Activated CD4-positive, alpha-beta T cell treated with anti-CD3 and anti-CD28 coated beads, Interleukin-2, amount 50 U/mL, for 1 hour (primary cell): ENCODE measurements around the gene TJP2.

Source experiments
- DNase-seq: peaks from one replicate; pipeline ENCODE4 v3.0.0-alpha.2; 2020

Gene TJP2

DNA sequence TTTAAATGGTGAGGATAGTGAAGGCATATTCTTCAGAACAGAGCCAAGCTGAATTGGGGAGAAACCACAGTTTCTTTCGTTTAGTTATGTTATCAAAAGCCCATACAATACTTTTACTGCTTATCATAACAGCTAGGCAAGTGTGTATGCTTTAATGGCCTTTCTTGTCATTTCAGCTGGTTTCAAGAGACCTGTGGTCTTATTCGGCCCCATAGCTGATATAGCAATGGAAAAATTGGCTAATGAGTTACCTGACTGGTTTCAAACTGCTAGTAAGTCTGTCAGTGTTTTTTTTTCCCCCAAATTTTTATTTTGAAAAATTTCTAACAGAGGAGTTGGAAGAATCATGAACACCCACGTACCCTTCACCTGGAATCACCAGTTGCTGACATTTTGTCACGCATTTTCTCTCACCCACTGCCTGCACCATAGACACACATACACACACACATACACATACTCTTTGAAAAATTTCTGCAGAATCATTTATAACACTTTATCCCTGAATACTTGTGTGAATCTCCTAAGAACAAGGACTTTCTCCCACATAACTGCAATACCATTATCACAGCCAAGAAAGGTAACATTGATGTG lies 63.7 kb downstream of the TJP2 start:
- DNase-seq, result no peak

DNA sequence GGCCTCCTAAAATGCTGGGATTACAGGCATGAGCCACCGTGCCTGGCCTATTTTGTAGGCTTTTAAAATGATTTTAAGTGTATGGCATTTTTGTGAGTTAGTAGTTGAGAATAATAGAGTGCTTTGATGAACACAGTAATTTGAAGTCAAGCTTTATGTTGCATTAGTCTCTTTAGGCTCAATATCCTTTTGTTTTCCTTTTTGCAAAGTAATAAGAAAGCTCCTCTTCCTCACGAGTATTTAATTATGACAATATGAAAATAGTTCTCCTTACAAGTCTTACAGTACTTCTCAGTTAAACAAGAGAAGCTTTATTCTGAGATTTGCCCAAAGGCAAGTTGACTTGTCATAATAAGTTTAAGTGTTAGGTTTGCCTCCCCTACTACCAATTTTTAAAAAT lies 69.0 kb downstream of the TJP2 start:
- DNase-seq, result no peak

DNA sequence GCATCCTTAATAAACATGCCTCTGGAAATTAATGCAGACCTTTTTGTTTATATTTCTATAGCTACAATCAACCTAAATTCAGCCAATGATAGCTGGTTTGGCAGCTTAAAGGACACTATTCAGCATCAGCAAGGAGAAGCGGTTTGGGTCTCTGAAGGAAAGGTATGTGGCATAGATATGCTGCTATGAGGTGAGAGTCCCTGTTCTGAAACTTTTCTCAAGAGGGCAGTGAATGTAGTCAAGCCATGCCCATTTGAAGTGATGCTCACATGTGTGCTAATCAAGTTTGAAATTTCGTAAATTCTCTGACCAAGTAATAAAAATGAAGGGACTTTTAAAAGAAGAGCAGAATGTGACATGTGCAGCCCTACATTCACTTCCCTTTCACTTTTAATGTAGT lies 72.6 kb downstream of the TJP2 start:
- DNase-seq, result no peak

DNA sequence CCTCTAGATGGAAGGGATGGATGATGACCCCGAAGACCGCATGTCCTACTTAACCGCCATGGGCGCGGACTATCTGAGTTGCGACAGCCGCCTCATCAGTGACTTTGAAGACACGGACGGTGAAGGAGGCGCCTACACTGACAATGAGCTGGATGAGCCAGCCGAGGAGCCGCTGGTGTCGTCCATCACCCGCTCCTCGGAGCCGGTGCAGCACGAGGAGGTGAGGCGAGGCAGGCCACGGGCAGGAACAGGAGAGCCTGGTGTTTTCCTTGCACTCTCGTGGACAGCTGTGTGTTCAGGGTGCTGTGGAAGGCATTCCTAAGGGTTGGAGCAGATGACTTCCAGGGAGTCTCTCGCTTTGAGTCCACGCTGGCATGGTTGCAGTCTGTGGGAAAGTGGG lies 73.9 kb downstream of the TJP2 start:
- DNase-seq, result no peak

DNA sequence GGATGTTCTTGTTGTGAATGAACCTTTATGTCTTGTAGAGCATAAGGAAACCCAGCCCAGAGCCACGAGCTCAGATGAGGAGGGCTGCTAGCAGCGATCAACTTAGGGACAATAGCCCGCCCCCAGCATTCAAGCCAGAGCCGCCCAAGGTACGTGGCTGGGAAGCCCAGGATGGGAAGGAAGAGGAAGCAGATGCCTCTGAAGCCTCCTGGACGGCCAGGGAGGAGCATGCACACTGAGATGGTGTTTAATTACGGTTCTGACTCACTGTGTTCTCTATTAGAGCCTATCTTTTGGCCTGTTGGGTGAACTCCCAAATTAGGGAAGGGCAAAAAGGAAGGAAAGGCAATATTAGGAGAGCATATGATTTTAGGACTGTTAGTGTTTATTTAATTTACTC lies 75.3 kb downstream of the TJP2 start:
- DNase-seq, result no peak

DNA sequence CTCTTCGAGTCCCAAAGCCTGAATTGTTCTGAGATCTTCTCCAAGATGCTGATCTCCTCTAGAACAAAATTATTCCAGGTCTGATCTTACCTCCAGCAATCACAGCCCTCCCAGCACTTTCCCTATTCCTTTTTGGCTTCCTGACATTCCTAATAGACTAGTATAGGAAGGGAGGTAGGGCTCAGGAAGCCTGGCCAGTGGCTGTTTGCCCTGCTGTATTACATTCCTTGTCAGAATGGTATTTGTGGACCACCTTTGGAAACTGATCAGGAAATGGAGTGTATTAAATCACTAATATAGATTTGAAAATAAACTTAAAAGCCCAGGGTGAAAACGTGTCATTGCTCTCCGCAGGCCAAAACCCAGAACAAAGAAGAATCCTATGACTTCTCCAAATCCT lies 76.6 kb downstream of the TJP2 start:
- no peak for DNase-seq

DNA sequence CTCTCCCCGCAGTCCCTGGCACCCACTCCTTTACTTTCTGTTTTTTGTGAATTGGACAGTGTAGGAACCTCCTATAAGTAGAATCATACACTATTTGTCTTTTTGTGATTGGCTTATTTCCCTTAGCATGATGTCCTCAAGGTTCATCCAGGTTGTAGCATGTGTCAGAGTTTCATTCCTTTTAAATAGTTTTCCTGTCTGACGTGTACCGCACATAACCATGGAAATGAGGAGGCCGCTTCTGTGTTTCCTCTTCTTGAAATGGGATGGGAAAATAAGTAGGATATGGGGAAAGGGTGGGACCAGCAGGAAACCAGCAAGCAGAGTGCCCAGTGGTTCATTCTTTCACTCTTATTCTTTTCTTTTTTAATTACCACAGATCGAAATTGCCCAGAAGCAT lies 78.4 kb downstream of the TJP2 start:
- DNase-seq, result no peak

DNA sequence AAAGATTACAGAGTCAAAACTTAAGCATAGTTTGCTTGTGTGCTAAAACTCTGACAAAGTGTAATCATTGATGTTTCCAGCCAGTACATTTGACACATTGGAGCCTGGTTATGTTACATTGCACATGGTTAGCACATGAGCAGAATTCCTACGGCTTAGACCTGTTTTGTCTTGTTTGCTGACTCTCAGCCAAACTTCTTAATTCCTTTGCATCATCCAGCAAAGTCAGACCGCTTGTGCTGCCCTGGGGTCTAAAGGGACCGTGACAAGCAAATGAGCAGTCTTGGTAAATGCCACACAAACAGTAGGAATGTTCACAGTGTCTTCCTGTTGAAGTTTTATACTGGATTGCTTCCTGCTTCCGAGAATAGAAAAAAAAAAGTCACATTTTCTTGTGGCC lies 79.0 kb downstream of the TJP2 start:
- no peak for DNase-seq

DNA sequence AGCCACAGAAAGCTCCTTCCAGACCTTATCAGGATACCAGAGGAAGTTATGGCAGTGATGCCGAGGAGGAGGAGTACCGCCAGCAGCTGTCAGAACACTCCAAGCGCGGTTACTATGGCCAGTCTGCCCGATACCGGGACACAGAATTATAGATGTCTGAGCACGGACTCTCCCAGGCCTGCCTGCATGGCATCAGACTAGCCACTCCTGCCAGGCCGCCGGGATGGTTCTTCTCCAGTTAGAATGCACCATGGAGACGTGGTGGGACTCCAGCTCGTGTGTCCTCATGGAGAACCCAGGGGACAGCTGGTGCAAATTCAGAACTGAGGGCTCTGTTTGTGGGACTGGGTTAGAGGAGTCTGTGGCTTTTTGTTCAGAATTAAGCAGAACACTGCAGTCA lies 80.1 kb downstream of the TJP2 start:
- DNase-seq, result no peak

DNA sequence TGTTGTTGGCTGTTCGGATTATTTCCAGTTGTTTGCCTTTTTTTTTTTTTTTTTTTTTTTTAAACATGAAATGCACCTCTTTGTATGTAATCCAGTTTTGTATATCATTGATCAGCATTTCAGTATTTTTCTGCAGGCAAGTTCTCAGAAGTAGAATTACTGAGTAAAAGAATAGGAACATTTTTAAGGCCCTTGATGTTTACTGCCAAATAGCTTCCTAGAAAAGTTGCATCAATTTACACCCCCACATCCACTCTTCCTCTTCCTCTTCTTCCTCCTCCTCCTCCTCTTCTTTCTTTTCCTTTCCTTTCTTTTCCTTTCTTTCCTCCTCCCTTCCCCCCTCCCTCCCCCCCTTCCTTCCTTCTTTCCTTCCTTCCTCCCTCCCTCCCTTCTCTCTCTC lies 81.5 kb downstream of the TJP2 start:
- no peak for DNase-seq

DNA sequence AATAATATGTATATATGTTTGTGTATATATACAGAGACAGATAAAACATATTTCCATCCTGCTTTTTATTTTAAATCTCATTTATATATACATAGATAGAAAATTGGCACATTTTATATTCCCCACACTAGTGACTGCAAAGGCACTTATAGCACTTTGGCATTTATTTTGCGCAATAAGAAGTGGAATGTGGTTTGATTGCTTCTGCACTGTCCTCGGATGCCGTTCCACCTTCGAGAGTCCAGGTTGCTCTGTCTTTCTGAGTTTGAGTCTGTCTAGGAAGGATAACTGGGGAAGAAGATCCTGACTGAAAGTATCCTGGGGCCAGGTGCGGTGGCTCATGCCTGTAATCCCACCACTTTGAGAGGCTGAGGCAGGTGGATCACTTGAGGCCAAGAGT lies 84.5 kb downstream of the TJP2 start:
- DNase-seq, result no peak

DNA sequence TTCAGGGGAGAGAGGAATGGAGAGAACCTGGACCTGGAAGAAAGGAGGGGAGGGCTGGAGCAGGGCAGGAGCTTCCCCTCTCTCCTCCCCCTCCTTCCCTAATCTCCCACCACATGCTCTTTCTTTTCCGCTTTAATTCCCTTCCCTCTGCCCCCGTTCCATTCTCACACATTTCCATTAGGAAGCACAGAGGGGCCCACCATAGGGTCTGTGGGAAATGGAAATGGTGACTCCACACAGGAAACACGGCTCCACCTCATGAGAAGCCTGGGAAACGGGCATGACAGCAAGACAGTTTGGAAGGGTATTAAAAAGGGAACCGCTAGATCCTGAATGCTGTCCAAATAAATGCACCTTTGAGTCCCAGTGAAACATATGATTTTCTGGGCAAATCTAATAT lies 86.1 kb downstream of the TJP2 start:
- no peak for DNase-seq

DNA sequence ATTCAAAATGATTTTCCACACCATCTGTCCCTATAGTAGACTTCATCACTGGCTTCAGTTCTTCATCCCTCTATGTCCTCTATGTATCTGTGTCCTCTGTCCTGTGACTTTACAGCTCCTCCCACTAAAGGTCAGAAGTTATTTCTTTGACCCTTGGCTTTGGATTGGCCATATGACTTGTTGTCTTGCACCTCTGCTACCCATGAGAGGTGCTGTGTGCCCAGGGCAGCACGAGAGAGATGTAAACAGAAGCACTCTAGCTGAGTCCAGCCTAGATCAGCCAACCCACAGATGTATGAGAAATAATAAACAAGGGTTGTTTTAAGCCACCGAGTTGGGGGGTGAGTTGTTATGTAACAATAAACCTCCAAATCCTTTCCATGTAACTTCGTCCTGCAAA lies 87.6 kb downstream of the TJP2 start:
- DNase-seq, result no peak

DNA sequence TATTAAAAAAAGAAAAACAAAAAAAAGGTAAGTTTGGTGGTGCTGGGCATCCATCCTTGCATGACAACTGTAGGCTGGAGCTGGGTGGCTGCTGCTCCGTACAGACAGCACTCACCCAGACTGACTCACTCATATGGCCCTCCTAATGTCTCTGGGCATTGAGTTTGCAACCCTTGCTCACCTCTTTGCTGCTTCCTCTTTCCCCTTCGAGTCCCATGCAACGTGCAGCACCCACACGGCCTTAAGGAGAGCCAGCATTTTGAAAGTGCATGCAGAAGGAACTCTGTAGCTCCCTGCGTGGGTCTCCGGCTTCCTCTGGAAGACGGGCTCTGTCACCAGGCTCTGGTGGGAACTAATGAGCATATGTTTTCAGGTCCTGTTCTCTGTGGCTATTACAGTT lies 90.4 kb downstream of the TJP2 start:
- no peak for DNase-seq

DNA sequence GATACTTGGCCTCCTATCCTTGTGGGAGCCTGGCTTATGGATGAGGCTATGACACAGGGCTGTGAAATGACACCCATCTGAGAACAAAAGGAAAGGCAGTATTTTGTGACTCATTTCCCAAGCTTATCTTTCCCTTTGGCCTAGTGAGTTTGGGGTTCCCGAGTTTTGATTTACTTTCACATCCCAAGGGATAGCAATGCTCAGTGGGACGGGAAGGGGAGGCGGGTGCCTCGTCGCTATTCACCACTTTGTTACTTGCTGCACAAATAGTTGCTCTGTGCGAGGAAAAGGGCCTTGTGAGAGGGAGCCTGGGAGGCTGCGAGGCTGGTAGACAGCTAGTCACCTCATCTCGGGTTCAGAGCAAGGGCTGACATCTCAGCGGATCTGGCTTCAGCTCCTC lies 91.8 kb downstream of the TJP2 start:
- no peak for DNase-seq

DNA sequence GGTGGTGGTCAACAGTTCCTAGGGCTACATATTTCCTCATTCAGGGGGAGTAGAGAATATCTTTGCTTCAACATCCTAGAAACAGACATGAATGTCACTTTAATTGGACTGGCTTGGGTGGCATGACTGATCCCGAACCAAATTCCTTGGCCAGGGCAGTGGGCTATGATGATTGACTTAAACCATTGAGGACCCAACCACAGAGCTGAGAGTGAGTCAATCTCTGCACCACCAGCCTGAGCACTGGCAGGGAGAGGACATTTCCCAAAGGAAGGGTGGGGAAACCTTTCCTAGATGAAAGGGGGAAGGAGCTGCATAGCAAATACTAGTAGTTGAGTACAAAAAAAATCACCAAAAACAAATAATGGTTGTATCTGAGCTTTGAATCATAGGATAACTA lies 98.1 kb downstream of the TJP2 start:
- DNase-seq, result no peak

DNA sequence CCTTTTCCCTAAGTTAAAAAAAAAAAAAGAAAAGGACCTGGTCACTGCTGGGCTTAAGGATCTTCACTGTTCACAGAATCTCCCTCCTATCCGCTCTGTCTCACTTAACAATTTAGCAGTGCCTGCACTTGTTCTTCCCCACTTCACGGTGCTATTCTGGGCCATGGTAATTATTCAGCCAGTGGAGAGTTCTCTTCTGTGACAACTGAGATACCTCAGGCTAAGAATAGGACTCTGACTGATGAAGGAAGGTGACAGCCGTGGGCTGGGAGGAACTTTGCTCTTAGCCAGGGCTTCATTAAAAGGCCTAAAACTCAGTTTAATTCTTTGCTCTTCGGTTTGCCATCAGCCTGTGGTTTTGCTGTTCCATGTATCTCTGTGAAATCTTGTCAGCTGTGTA lies 99.1 kb downstream of the TJP2 start:
- no peak for DNase-seq

DNA sequence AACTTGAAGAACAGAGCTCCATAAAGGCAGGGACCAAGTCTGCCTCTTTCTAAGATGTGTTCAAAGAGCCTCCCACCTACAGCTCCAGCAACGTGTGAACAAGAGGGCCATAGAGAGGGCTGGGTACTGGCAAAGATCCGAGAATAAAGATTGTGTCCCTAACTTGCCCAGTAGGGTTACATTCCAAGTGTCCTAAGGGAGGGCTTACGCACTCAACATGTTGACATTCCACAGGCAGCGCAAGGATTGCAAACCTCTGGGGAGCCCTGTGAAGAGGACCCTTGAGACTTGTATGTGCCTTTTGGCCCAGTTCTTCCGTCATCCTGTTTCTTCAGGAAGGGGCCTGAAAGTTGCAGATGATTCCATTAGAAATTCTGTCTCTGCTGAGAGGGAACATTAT lies 102.7 kb downstream of the TJP2 start:
- no peak for DNase-seq

DNA sequence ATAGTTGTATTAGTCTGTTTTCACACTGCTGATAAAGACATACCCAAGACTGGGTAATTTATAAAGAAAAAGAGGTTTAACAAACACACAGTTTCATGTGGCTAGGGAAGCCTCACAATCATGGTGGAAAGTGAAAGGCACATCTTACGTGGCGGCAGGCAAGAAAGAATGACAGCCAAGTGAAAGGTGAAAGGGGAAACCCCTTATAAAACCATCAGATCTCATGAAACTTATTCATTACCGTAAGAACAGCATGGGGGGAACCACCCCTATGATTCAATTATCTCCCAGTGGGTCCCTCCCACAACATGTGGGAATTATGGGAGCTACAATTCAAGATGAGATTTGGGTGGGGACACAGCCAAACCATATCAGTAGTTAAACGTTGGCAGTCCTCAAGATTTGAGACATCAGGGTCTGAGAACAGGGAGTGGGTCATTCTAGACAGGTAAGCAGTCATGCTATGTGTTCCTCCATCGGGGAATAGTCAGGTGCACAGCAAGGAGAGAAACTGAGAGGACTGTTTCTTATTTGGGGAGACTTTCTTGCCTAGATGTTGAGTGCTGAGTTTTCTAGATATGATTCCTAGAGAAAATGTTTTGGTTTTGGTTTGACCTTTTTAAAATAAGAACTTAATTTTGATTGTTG lies 105.1 kb downstream of the TJP2 start:
- DNase-seq, result no peak

DNA sequence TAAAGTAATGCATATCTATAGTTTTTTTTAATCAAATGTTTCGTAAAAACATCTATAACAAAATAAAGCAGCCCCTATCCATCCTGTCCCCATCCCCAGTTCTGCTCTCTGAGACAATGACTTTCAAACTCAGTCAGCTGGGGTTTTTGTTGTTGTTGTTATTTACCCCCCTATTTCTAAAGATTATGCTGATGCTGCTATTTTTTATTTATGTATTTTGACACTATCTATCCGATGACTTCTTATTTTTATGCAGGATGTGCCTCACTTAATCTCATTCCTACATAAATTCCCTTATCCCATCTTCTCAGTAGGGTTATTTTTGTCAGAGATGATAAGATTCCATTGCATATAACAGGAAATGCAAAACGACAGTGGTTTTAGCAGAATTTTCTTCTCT lies 105.7 kb downstream of the TJP2 start:
- no peak for DNase-seq

DNA sequence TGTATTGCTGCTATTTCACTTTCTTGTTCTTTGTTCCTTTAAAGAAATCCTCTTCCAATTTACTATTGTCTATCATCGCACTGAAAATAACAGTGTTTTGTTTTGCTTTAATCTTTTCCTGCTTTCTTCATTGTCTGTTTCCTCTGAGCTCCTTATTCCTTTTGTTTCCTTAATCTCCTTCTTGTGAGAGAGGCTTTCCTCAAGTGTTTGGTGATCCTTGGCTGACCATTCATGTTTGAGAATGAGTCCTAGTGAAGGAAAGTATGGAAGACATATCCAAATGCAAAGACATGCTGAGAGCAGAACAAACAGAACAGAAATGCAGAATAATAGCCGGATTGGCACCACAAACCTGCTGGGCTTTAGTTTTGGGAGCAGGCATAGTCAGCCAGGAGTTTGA lies 108.9 kb downstream of the TJP2 start:
- no peak for DNase-seq

DNA sequence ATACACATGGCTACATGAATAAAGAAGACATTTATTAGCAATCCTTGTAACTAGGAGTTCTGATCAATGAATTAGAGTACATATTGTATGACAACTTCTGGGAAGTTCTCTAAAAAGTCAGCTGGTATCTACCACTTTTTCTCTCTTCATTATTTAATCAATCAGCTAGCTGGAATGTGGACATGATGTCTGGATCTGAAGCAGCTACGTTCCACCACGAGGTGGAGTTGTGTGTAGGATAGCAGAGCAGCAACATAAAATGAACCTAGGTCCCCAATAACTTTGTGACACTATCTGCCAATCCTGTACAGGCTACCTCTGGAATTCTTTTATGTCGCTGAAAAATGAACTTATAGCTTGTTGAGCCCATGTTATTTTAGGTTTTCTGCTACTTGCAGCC lies 118.0 kb downstream of the TJP2 start:
- no peak for DNase-seq

DNA sequence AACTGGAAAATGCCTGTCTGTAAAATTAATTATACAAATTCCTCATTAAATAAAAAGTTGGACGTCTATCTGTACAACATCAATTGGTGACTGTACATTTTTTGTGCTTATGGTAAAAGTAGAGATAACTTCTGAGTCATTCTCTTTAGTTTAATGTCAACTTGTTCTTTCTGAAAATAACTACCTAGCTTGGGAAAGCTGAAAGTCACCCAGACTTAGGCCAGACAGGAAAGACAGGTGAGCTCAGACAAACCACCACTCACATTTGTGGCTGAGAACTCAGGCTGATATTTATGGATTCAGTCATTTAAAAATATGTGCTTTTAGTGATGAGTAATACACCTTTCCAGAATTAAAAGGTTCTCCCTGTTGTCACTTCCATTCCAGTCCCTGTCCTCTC lies 119.1 kb downstream of the TJP2 start:
- DNase-seq, result no peak

DNA sequence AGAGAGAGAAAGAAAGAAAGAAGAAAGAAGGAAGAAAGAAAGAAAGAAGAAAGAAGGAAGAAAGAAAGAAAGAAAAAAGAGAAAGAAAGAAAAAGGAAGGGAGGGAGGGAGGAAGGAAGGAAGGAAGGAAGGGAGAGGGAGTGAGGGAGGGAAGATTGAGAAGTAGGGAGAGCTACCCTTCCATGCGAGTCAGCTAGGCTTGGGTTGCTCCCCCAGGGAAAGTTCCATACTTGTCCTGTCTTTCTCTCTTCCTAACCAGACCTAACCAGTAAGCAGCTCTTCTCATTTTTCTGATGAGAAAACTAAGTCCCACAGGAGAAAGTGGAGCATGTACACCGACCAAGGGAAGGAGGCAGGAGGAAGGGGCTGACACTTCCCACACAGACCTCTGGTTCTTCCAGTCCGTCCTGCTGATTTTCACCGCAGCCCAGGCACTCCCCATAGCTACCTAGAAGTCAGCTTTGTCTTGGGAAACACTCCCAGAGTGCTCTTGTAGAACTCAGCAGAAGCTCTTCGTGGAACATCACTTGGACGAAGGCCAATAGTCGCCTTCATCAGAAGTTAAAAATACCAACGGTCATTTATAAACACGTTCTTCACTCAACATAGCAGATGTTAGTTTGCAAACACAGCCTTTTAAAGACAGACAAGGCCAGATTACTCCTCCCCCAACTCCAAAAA lies 121.9 kb downstream of the TJP2 start:
- DNase-seq, result no peak
